Keratinocyte (primary cell): Measurements from ENCODE around the gene BCO1.

ENCODE experiments used
- CTCF ChIP-seq, 3 experiments: IDR thresholded peaks in 1 of 3; conservative IDR thresholded peaks in 1 of 3; optimal IDR thresholded peaks in 1 of 3; 2 replicates in 2 of 3; 3 replicates in 1 of 3; pipeline versions ENCODE3 to v1.5.1; 2011; ENCODE audit warnings: low read length in 3 of 3, mild to moderate bottlenecking in 3 of 3, moderate library complexity in 2 of 3, control low read depth in 1 of 3, inconsistent platforms in 1 of 3; ENCODE audit not compliant: insufficient read depth in 2 of 3; ENCODE audit errors: extremely low read depth in 1 of 3
- EZH2 ChIP-seq: IDR thresholded peaks from one replicate; pipeline ENCODE4 v1.6.1; 2012; ENCODE audit warnings: inconsistent platforms, mild to moderate bottlenecking, low read length, moderate library complexity

GRCh38 chr16:81314603-81315270 is 76.2 kb downstream of the BCO1 start, which contains the start of gene GAN:
- no peak for TF ChIP-seq CTCF (optimal IDR thresholded peaks at IDR 0.05 in 1 of 3, IDR thresholded peaks at IDR 0.05 in 1 of 3, conservative IDR thresholded peaks at IDR 0.05 in 1 of 3; ENCODE audit: extremely low read depth in 1 of 3, insufficient read depth in 2 of 3, low read length in 3 of 3)
- no peak for TF ChIP-seq EZH2
